ENCODE results near the gene RAMP3. TPM values are rescaled to one million over a fixed set of nuclear protein-coding genes. Genes with fewer than 3 reads are reported as not detected.
"Not testable (repeated sequence)": the region's sequence is repeated elsewhere in the genome, so short reads cannot be mapped to it uniquely, and the experiment has no call there.

The RAMP3 gene
- total RNA-seq, 1 donor from 2014 or later = 5.8 TPM

DNA sequence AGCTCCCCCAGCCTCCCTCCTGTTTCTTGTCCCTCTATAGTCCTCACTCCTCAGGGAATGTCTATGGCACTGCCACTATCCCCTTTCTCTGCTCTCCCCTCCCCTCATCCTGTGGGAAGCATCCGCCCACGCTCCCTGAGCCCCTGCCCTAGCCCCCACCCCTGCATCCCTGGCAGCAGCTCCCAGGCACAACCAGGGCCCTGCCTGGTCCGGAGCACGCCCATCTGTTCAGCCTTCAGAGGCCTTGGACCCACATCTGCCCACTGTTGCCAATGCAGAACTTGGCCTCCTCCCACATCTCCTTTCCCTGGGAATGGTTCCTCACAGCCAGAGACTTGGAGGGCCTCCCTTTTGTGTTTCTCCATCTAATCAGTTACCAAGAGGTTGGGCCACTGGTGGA lies 25.7 kb upstream of the RAMP3 start:
- DNase-seq (ENCODE audit: low spot score) = no peak
- ATAC-seq = no peak

DNA sequence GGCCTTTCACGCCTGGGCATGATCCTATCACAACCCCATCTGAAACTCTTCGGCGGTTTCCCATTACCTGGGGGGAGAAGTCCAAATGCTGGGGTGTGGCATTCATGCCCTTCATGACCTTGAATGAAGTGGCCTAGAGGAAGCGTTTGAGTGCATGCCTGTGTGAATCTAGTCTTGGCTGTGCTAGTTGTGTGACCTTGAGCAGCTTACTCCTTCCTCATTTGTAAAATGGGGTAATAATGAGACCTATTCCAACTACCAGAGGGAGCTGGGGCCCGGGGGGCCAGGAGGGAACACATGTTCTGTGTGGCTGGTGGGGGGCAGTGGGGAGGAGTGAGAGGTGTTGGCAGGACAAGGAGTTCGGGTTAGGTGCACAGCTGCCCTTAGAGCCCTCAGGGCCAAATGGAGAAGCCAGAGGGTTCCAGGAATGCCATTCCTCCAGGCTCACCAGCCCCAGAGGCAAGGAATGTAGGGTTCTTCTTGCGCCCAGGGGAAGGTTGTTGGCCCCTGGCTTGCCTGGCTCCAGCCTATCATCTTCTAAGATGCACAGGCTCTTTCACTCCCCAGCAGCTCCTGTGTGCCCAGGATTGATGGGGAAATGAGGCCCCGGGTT lies 24.8 kb upstream of the RAMP3 start:
- no peak for DNase-seq (ENCODE audit: low spot score)

DNA sequence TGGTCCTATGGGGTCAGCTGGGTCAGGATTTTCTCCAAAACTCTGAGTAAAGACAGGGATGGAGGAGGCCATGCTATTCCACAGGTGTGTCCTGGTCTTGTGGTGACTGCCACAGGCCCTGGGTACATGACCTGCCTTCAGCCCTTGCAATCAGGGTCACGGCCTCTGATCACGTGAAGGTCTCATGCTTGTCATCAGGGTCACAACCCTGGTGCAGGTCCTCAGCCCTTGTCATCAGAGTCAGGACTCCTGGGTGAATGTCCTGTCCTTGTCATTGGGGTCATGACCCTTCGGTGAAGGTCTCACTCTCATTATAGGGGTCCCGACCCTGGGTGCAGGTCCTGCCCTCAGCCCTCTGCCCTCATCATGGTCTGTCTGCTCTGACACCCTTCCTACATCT lies 24.2 kb upstream of the RAMP3 start:
- DNase-seq (ENCODE audit: low spot score) (peak; percentile 67), ATAC-seq (peak; percentile 77)

More for the DNA sequence above, 24.8 kb upstream of the RAMP3 start:
- ATAC-seq = no peak

DNA sequence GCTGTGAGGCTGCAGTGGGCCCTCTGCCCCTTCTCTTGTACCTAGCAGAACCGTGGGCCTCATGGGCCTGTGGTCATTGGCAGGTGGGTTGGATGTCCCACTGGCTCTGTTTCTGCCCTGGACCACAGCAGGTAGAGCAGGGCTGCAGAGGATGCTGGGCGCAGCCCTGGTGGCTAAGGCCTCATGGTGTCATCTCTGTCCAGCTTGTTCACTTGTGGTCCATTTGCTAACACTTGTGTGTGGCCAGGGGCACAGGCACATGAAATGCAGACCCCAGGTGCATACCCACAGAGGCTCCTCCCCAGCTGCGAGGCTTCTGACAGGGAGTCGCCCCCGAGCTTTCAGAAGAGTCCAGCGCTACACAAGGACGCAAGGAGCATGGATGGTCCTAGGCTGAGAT lies 23.7 kb upstream of the RAMP3 start:
- DNase-seq (ENCODE audit: low spot score) (no peak), ATAC-seq (no peak)

DNA sequence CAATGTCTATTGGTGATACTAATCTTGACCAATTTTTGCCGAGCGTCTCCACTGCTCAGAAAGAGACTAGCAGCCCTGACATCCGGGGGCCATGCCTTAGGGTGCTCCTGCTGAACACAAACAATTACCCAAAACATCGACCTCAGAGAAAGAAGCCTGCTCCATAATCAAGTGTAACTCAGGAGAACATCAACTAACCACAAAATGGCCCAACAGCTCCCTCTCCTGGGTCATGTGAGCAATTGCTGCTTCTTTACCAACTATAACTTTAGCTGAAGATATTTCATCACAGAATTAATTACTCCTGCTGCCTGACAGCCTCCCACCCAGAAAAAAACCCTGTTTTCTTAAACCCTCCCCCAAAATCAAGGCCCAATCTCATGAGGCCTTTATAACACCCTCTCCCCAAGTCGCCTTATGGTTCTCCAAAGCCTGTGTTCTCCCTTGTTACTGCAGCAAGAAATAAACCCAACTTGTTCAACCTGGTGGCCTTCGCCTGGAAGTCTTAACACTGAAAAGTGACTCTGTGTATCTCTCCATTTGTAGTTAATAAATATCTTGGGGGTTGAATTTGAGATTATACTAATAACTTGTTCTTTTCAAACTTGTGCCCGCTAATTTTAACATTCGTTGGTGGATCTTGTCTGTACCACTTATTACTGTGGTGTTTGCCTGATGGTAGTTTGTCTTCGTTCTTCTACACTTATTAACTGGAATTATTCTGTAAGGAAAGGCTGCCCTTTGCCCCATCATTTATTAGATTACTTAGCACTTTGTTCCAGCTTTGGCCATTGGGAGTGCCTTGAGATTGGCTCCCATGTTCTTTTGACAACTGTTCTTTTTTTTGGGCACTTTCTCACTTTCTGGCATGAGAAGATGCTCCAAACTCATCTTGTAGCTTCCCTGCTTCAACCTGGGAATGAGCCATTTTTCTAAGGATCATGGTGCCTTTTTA lies 21.2 kb upstream of the RAMP3 start:
- peak; percentile 92 for ATAC-seq
- peak; percentile 63 for DNase-seq (ENCODE audit: low spot score)

DNA sequence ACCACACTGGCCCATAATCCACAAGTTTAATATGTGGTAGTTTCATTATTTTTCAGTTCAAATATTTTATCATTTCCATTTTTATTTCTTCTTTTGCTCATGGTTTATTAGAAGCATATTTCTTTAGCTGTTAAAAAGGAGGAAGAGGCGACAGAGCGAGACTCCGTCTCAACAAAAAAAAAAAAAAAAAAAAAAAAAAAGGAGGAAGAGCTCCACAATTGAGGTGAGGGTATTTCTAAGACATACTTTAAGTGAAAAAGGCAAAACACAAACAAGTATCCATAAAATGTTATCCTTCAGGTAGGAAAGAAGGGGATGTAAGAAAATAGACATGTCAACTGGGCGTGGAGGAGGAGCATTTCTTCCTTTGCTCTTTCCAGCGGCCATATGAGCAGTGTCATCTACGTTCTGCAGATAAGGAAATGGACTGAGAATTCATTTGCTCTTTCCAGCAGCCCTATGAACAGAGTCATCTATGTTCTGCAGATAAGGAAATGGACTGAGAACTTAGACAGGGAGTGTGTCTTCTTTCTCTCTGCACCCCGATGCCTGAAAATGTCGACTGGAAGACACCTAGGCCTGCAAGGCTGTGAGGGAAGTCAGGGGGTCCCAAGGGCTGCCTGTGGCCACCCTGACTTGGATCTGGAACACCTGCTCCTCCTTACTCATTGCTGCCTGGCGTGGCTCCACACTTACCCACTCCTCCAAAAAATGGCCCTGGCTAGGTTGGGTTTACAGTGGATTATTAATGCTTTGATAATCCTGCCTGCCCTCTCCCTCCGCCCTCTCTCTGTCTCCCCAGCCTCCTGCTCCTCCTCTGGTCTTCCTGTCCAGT lies 18.9 kb upstream of the RAMP3 start:
- DNase-seq (ENCODE audit: low spot score) (no peak), ATAC-seq (no peak)

DNA sequence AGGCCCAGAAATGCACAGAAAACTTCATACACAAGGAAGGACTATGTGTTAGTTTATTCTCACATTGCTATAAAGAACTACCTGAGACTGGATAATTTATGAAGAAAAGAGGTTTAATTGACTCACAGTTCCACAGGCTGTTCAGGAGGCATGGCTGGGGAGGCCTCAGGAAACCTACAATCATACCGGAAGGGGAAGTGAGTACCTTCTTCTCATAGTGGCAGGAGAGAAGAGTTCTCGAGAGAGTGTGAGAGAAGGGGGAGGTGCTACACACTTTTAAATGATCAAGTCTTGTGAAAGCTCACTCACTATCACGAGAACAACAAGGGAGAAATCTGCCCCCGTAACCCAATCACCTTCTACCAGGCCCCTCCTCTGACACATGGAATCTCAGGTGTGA lies 16.8 kb upstream of the RAMP3 start:
- ATAC-seq (no peak), DNase-seq (ENCODE audit: low spot score) (no peak)

DNA sequence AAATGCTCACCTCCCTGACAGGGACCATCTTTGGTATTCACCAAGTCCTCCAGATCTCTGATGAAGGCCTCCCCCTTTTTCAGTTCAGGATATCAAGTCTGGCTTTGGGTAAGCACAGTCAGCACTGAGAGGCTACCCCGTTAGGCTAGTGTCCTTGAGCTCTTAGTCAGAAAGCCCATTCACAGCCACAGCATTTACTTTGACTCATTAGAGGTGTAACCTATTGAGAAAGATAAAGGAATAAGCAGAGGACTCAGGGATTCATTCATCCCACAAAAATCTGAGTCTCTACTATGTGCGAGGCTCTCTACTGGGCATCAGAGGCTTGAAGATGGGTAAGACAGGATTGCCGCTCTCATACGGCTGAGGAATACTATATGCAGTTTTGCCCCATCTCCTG lies 14.0 kb upstream of the RAMP3 start:
- DNase-seq (ENCODE audit: low spot score) (no peak), ATAC-seq (no peak)

DNA sequence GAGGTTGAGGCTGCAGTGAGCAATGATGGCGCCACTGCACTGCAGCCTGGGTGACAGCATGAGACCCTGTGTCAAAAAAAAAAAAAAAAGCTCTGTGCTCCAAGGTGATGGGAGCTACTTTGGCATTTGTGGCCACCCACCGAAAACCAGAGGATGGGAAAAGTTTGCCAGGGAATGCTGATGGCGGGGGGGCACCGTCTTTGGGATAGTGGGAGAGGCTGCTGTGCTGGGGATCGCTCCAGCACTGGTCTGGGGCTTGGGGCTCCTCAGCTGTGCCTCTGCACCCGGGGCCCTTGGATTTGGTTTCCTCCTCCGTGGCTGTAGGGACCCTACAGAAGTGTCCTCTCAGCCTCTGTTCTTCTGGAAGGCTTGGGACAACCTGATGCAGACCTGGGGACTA lies 11.7 kb upstream of the RAMP3 start:
- ATAC-seq (no peak), DNase-seq (ENCODE audit: low spot score) (no peak)

DNA sequence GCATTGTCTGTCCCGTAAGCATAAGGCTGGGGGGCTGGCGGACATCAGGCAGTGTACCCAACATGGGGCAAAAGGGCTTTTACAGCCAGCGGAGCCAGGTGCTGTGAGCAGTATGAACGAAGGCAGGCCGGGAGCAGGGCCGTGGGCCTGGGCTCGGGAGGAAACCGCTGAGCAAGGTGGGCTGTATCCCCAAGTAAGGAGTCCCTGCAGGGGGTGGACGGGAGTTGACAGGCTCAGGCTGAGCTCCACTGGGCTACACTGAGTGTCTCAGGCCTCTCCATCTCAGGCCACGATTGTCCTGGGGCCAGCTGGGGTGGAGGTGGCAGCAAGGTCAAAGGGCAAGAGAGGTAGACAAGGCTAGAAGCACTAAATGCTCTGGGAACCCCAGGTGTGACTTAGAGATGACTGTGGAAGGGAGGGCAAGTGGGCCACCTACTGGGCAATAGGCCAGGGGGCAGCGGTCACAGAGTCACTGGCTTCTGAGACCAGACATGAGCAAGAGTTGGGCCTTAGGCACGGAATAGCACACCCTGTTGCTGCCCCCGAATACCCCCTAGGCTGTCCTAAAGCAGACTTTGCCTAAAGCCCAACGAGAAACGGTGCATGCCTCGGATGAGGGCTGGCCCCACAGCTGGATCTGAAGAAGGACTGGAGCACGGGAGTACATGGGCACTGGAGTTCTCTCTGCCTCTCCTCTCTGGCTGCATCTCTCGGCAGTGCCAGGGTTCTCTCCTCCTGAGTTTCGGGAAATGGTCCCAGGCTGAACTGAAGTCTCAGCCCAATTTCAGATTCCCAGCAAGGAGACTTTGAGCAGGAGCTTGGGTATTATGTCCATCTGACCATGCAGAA lies 10.8 kb upstream of the RAMP3 start:
- ATAC-seq (no peak), DNase-seq (ENCODE audit: low spot score) (no peak)

DNA sequence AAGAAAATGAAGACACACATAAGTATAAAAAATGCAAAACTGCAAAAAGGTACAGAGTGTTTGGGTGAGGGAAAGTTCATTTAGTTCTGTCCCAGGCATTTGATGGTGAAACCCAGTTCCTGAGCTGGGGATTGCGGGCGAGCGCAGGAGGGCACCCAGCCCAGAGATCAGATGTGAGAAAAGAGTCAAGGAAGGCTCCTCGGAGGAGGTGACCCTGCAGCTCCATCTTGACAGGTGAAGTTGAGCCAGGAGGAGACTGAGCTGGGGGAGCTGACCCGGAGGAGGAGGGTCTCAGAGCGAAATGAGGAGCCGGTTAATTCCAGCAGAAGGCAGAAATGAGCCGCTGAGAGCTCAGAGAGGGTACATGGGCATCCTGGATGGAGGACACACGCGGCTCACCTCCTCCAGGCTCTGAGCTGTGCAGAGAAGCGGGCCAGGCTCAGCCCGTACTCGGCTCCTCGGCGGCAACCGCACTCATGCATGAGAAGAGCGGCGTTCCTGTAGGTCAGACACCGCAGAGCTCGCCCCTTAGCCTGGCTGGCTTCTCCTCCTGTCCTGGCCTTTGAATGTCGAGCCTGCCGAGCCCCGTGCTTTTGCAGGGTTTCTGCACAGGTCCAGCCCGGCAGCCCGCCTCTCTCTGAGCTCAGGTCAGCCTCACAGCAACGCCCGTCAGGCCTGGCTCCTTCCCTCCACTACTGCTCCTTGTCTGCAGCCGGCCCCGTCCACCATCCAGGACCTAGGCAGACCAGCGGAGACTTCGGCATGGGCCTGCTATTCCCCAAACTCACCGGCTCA lies 9.5 kb upstream of the RAMP3 start:
- DNase-seq (ENCODE audit: low spot score) (no peak), ATAC-seq (no peak)

DNA sequence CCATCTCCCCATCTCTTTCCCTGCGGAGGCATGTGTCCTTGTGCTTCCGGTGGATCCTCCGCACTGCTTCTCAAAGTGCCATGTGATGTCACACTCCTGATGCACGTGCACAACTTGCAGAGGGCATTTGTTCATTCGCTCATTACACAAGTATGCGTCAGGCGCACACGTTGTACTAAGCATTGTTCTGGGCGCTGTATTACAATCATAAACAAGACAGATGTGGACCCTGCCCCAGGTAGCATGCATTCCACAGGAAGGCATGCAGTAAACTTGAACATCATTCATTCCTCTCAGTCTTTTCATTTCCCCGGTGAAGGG lies 9.0 kb upstream of the RAMP3 start:
- no peak for ATAC-seq
- DNase-seq (ENCODE audit: low spot score) = no peak

DNA sequence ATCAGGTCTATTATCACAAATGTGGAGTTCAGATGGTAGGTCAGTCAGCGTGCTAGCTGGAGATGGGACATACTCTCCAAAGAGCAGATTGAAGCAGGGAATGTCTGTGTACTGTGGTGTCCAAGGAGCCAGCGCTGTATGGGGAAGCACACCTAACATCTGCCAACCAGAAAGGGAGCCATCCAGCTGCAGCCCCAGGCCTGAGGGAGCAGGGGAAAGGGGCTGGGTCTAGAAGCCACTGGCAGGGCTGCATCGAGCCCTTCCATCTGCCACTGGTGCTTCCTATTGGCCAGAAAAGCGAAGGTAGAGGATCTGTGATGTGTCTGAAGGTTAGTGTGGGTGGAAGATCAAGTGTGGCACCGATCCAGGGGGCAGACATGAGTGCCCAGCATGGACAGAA lies 8.0 kb upstream of the RAMP3 start:
- ATAC-seq (no peak), DNase-seq (ENCODE audit: low spot score) (no peak)

DNA sequence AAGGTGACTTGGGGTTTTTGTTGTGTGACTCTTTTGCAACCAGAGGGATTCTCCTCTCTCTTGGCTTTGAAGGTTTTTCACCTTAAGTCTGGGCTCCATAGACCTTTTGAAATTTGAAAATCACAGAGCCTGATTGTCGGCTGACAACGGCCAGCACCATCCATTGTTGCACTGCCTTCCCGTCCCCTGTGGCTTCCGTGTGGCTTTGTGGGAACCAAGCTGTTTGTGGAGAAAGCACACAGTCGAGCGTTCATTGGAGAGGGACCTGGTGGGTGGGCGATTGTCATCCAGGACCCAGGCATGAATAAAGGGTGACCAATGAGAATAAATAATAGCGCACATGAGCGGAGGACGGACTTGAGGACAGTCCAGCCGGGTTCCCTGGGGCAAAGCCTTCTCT lies 7.4 kb upstream of the RAMP3 start:
- ATAC-seq (no peak), DNase-seq (ENCODE audit: low spot score) (no peak)

DNA sequence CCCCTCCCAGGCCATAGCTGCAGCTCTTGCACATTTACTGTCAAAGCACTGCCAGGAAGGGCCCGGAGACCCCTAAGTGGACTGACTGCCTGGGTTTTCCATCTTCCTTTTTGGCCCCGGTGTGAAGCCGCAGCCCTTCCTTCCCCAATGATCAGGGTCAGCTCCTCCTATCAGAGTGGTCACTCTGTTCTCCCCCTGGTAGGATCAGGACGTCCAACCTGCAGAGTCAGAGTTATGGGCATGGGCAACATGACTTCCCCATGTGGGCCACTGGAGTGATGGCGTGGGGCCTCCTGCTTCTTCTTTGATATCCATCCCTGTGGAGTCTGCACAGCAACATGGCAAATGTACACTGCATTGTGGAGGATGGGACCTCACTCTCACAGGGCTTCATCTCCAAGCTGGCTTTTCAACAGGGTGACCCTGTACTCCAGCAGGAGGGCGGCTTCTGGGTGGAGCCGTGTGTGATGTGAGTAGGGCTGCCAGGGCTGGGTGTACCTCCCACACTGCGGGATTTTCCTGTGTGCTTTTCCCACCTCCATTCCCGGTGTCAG lies 6.4 kb upstream of the RAMP3 start:
- DNase-seq (ENCODE audit: low spot score) (no peak), ATAC-seq (no peak)

DNA sequence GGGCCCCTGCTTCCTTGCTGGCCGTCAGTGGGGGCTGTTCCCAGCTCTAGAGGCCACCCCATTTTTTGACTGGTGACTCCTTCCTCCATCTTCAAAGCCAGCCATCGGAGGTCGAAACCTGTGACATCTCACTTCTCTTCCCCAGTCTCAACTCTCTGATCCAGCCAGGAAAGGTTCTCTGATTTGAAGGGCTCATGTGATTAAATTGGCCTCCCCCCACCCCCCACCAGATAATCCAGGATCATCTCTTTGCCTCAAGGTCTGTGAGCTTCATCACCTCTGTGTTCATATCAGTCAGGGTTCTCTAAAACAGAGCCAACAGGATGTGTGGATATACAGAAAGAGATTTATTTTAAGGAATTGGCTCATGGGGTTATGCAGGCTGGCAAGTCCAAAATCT lies 5.6 kb upstream of the RAMP3 start:
- ATAC-seq = no peak
- no peak for DNase-seq (ENCODE audit: low spot score)

DNA sequence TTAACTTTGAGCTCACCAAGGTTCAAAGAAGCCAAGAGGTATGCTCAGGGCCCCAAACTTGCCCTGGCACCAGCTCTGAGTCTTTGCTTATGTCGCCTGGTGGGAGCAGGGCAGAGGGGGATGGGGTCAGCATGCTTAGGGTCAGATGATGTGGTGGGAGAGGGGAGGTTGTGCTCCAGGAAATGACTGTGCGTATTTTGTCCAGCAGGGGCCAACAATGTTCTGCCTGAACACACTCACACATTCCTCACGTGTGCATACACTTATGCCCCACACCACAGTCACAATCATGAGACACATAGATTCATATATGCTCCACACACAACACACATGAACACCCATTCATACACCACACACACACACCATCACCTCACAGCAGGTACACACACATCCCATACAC lies 4.4 kb upstream of the RAMP3 start:
- ATAC-seq (no peak), DNase-seq (ENCODE audit: low spot score) (no peak)

DNA sequence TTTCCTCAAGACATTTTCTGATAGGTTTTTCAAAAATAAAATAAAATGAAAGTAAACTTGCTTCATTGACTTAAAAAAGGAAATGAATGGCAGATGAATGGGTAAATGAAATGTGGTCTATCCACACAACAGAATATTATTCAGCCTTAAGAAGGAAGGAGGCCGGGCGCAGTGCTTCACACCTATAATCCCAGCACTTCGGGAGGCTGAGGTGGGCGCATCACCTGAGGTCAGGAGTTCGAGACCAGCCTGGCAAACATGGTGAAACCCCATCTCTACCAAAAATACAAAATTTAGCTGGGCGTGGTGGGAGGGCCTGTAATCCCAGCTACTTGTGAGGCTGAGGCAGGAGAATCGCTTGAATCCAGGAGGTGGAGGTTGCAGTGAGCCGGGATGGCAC lies 3.7 kb upstream of the RAMP3 start:
- not testable (repeated sequence) for DNase-seq (ENCODE audit: low spot score); ATAC-seq

DNA sequence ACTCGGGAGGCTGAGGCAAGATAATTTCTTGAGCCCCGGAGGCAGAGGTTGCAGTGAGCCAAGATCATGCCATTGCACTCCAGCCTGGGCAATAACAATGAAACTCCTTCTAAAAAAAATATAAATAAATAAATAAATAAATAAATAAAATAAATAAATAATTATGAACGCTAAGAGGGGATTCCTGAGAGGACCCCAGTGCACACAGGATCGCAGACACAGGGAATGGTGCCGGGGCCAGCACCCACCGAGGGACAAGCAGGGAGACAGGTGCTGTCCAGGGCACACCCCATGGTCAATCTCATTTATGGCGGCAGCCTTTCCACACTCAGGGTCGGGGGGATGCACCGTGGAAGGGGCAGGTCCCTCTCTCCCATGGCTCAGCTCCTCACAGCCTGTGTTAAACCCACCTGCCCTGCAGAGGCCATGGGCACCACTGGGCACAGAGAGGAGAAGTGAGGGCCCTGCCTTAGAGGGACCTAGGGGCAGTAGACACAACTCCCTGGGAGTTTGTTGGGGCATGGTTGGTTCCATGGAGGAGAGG lies 2.2 kb upstream of the RAMP3 start:
- ATAC-seq (no peak), DNase-seq (ENCODE audit: low spot score) (no peak)

Measured in left lobe of liver (tissue), 2 donors.